Activated effector memory CD4-positive, alpha-beta T cell treated with anti-CD3 and anti-CD28 coated beads, Interleukin-2, amount 50 U/mL, for 16 hours (primary cell): ENCODE data around the gene PPP2R5C.
"Not testable (repeated sequence)": the region's sequence is repeated elsewhere in the genome, so short reads cannot be mapped to it uniquely, and the experiment has no call there.

Source experiments
- DNase-seq: peaks from one replicate; pipeline ENCODE4 v3.0.0-alpha.2; 2020

Gene PPP2R5C

GRCh38 chr14:101761032-101761880 lies at the start of gene PPP2R5C:
PPP2R5C (plus strand) TSS chr14:101761709; CDS start chr14:101761894, 185 bp downstream.
- peak; percentile 94 for DNase-seq

DNA sequence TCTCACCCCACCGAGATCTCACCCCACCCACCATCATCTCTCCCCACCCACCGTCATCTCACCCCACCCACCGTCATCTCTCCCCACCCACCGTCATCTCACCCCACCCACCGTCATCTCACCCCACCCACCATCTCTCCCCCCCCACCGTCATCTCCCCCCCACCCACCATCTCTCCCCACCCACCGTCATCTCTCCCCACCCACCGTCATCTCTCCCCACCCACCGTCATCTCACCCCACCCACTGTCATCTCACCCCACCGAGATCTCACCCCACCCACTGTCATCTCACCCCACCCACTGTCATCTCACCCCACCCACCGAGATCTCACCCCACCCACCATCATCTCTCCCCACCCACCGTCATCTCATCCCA lies 49.7 kb upstream of the PPP2R5C start:
- DNase-seq, result not testable (repeated sequence)

GRCh38 chr14:101712341-101712740 lies 49.2 kb upstream of the PPP2R5C start:
- DNase-seq, result not testable (repeated sequence)

DNA sequence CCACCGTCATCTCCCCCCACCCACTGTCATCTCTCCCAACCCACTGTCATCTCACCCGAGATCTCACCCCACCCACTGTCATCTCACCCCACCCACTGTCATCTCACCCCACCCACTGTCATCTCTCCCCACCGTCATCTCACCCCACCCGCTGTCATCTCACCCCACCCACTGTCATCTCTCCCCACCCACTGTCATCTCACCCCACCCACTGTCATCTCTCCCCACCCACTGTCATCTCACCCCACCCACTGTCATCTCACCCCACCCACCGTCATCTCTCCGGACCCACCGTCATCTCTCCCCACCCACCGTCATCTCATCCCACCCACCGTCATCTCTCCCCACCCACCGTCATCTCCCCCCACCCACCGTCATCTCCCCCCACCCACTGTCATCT lies 48.4 kb upstream of the PPP2R5C start:
- DNase-seq, result not testable (repeated sequence)

DNA sequence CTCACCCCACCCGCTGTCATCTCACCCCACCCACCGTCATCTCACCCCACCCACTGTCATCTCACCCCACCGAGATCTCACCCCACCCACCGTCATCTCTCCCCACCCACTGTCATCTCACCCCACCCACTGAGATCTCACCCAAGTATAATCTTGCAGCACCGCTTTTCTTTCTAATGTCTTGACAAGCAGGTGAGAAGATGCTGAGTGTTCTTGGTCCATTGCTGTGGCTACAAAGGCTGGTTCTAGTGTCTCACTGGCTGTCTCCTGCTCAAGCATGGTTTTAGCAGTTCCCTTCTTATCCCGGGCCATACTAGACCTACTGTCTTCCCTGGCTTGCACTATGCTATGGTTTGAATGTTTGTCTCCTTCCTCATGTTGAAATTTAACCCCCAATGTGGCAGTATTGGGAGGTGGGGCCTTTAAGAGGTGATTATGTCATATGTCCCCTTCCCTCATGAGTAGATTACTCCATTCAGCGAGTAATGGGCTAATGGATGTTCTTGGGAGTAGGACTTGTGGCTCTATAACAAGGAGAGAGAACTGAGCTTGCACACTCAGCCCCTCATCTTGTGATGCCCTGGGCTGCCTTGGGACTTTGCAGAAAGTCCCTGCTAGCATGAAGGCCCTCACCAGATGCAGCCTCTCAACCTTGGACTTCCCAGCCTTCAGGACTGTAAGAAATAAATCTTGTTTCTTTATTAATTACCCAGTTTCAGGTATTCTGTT lies 47.7 kb upstream of the PPP2R5C start:
- DNase-seq, result no peak

DNA sequence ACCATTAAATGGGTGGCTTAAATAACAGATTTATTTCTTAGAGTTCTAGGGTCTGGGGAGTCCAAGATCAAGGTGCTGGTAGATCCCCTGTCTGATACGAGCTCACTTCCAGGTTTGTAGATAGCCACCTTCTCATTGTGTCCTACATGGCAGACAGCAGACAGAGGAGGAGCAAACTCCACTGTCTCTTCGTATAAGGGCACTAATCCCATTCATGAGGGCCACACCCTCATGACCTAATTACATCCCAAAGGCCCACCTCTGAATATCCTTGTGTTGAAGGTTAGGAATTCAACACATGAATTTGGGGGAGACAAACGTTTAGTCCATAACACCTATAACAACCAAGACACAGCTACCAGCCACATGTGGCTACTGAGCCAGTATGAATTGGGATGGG lies 47.1 kb upstream of the PPP2R5C start:
- no peak for DNase-seq

DNA sequence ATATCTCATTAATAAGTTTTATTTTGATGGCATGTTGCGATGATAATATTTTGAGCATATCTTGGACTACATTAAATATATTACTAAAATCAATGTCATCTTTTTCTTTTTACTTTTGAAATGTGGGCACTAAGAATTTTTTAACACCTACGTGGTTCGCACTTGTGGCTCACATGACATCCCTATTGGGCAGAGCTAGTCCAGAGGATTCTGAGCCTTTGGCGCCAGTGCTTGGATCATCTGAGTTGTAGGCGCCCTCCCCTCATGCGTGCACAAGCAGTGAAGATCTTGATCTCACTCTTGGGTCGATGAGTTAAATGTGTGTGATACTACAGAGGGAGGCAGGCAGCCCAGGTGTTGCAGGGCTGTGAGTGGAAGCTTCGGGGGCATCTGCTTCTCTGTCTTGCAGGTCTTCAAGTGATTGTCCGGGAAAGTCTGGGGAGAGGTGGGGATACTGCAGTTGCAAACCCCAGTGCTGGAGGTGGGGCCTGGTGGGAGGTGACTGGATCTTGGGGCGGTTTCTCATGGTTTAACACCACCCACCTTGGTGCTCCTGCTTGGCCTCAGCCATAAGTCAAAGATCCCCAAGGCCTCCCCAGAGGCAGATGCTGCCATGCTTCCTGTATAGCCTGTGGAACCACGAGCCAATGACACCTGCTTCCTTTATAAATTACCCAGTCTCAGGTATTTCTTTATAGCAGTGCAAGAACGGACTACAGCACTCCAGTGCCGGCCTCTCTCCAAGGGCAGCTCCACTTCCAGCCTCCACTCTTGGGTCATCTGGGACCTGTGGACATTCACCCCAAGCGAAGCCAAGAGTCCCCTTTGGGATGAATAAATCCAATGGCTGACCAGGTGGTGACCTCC lies 46.1 kb upstream of the PPP2R5C start:
- no peak for DNase-seq

- DNase-seq, result no peak
Measured at GRCh38 chr14:101716077-101716950, 45.2 kb upstream of the PPP2R5C start.

DNA sequence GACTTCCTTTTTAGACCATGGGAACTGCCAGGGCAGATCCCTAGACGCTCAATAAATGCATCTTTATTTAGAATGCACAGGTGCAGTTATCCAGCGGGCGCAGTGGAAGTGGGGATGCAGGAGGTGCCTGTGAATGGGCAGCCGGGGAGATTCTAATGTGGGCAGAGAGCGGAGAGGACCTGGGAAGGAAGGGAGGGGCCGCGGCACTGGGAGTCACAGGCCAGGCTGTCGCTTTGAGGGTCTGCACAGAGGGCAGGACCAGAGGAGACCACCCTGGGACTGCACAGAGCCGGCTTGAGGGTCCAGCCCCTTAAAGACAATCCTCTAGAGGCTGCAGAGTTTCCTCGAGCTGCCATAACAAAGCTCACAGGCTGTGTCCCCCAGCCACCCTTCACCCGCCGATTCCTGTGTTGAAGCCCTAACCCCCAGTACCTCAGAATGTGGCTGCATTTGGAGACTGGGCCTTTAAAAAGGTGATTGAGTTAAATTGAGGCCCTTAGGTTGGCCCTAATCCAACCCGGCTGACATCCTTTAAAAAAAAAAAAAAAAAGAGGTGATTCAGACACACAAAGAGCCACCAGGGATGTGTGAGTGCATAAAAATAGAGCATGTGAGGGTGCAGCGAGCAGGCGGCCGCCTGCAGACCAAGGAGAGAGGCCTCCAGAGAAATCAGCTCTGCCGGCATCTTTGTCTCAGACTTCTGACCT lies 44.4 kb upstream of the PPP2R5C start:
- DNase-seq, result no peak

DNA sequence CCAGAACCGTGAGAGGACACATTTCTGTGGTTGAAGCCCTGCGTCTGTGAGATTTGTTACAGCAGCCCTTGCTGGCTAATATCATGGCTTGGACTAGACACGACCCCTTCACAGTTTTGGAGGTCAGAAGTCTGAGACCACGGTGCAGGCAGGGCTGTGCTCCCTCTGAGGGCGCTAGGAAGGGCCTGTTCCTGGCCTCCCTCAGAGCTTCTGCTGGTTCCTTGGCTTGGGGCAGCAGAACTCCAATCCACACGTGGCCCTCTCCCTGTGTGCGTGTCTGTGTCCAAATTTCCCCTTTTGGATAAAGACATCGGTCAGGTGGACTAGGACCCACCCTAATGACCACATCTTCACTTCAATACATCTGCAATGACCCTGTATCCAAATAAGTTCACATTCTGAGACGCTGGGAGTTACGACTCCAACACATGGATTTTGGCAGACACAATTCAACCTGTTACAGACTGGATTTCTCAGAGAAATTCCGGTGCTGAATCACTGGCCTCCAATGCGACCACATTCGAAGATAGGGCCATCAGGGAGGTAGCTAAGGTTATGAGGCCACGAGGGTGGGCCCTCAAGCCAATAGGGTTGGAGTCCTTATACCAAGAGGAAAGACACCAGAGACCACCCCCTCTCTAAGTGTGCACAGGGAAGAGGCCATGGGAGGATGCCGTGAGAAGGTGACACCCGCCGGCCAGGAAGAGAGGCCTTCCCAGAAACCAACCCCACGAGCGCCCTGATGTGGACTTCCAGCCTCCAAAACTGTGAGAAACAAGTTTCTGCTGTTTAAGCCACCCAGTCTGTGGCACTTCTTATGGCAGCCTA lies 43.6 kb upstream of the PPP2R5C start:
- DNase-seq, result no peak

- no peak for DNase-seq
Measured at GRCh38 chr14:101719045-101719645, 42.4 kb upstream of the PPP2R5C start.

- no peak for DNase-seq
Measured at GRCh38 chr14:101719708-101720107, 41.8 kb upstream of the PPP2R5C start.

DNA sequence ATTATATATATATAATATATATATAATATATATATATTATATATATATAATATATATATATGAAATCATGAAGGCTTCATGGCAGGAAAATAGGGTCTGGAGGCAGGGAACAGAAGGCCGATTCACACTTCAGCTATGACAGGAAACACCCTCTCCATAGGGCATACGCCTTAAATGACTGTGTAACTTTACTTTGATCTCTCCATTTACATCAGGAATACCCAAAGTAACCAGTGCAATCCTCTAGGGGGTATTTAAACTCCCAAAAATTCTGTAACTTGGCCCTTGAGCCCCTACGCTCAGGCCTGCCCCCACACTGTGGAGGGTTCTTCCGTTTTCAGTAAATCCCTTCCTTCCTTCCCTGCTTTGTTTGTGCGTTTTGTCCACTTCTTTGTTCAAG lies 40.4 kb upstream of the PPP2R5C start:
- DNase-seq, result no peak

DNA sequence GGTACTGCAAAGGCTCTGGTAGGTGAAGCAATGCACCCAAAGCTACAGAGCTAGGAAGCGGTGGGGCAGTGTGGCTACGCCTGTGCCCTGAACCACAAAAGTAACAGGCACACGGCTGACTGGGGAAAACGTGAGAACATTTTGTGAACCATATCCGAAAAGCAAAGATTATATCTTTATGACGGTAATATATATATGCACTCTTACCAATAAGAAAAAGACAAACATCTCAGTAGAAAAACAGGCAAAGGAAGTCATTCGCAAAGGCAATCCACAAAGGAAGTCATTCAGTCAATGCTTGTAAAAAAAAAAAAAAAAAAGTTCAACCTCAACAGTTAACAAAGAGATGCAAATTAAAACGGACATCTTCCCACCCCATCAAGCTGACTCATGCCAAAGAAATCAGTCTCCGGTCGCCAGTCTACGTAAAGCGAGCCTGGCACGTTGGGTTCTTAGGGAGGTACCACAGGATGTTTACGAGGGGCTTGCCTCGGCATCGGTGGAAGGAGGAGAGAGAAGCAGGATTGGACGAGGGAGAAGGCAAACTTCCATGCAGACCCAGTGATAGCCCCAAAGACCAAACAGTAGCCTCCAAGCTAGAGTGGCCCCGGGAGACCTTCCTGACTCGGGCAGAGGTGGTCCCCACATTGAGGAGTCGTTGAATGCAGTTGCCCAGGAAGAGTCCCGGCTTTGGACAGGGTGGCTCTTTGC lies 39.4 kb upstream of the PPP2R5C start:
- DNase-seq, result peak; percentile 89

DNA sequence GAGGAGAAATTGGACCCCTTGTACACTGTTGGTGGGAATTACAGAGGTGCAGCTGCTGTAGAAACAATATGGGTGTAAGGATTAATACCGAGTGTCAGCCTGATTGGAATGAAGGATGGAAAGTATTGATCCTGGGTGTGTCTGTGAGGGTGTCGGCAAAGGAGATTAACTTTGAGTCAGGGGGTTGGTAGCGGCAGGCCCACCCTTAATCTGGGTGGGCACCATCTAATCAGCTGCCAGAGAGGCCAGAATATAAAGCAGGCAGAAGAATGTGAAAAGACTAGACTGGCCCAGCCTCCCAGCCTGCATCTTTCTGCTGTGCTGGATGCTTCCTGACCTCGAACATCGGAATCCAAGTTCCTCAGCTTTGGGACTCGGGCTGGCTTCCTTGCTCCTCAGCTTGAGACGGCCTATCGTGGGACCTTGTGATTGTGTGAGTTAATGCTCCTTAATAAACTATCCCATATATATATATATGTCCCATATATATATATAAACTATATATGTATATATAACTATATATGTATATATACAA lies 38.4 kb upstream of the PPP2R5C start:
- DNase-seq, result no peak

DNA sequence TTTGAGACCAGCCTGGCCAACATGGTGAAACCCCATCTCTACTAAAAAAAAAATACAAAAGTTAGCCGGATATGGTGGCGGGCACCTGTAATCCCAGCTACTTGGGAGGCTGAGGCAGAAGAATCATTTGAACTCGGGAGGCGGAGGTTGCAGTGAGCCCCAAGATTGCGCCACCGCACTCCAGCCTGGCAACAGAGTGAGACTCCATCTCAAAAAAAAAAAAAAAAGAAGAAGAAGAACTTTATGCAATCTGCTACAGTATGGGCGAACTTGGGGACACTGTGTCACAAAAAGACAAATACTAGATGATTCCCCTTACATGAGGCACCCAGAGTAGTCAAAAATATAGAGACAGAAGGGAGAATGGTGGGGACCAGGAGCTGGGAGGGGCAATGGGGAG lies 35.9 kb upstream of the PPP2R5C start:
- DNase-seq, result not testable (repeated sequence)

DNA sequence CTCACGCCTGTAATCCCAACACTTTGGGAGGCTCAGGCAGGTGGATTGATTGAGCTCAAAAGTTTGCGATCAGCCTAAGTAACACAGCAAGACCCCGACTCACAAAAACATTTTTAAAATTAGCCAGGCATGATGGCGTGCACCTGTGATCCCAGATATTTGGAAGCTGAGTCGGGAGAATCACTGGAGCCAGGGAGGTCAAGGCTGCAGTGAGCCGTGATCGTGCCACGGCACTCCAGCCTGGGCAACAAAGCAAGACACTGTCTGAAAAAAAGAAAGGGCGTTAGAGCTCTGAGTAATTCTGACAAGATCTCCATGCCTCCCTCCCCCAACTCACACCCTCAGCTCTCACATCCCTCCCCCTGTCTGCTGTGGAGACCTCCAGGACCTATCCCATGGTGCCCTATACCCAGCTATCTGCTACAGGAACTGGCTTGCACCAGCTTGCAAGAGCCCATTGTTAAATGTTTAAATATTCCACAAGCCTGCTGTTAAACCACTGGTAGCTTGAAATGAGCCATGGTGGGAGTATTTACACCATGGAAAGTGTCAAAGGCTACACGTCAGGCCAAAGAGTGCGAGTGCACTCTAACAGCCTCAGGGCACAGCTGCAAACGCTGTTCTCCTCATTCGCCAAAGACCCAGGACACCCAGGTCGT lies 35.1 kb upstream of the PPP2R5C start:
- DNase-seq, result peak; percentile 61

- no peak for DNase-seq
Measured at GRCh38 chr14:101726954-101727302, 34.6 kb upstream of the PPP2R5C start.
